Memory B cell (primary cell): ENCODE data around the gene UBE2E2.
"Not testable (repeated sequence)": the region's sequence is repeated elsewhere in the genome, so short reads cannot be mapped to it uniquely, and the experiment has no call there.

Experiments used
- ATAC-seq: fragments of 150-1000 bp; cut with Tn5 transposase; 2 replicates; pipeline ENCODE4 v1.10.0; 2021; ENCODE audit warnings: low read depth, mild to moderate bottlenecking, moderate library complexity
- DNase-seq, 2 donors: peaks; one replicate each; pipeline ENCODE4 v3.0.0; 2022; ENCODE audit warnings: low spot score in 2 of 2
- H3K27ac Mint-ChIP-seq: one replicate; pipeline ENCODE4 v1.8.0; 2022; ENCODE audit warnings: mild to moderate bottlenecking, moderate library complexity, mixed read lengths
- H3K27me3 Mint-ChIP-seq: one replicate; pipeline ENCODE4 v1.8.0; 2022; ENCODE audit warnings: mixed read lengths
- H3K36me3 Mint-ChIP-seq: one replicate; pipeline ENCODE4 v1.8.0; 2022; ENCODE audit warnings: mild to moderate bottlenecking, mixed read lengths
- H3K4me1 Mint-ChIP-seq: one replicate; pipeline ENCODE4 v1.8.0; 2022; ENCODE audit warnings: mixed read lengths
- H3K4me3 Mint-ChIP-seq: one replicate; pipeline ENCODE4 v1.8.0; 2022; ENCODE audit warnings: mild to moderate bottlenecking, moderate library complexity, mixed read lengths
- H3K9me3 Mint-ChIP-seq: one replicate; pipeline ENCODE4 v1.8.0; 2022; ENCODE audit warnings: mixed read lengths

Gene UBE2E2

DNA sequence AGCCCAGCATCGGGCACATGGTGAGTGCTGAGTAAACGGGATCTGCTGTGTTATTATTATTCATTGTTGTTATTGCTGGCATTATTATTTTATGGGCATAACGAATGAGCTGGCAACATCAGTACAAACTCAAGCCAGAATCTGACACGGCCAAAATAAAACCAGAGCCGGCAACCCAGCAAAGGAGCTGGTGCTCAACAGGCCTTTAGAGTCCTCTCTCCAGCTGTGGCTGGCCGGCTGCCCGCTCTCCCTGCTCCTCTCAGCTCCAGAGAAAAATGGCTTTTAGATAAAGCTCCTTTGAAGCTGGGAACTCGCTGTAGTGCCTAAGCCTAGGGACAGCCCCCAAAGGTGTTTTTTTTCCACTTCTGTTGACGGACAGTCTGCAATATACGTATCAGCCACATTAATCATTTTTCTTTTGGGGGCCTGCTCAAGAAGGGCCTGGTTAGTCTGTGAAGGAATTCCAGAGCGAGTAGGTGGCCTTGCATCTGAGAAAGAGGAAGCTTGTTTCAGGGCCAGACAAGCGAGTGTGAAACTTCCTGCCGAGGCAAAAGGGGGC is 408.7 kb downstream of the UBE2E2 start:
- Mint-ChIP-seq H3K9me3 (no peaks in the 10 kb centered on the region), H3K4me3 (peak overlapping the region; percentile 64), H3K27me3 (no peaks in the 10 kb centered on the region), H3K36me3 (peaks cover 3% of the 10 kb centered on the region), H3K4me1 (peaks cover 15% of the 10 kb centered on the region), H3K27ac (peak overlapping the region; percentile 48)
- ATAC-seq = peak; percentile 59
- peak in 1 of 2 donors; percentile 11 for DNase-seq

DNA sequence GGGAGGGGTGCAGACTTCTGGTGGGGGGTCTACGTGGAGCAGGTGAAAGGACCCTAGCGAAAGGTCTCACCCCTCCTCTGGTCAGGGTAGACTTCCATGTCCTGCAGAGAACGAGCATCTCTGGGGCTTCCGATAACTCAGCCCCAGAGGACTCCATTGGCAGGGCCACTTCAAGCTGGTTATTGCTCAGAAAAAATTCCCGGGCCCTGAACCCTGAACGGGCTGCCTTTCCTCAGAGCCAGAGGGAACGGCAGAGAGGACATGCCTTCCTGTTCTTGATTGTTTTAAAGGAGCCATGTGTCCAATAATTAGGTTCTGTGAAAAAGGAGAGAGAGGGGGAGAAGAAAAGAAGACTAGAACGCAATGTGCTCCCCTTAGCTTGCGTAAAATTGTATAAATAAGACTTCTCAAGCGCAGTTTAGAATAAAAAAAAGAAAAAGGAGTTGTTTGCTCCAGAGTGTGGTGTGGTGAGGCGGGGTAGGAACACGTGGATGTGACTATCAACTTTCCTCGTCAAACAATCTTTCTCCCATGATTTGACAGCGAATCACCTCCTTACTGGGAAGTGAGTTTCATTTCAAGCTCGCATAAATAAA is 409.3 kb downstream of the UBE2E2 start:
- peaks cover 17% of the 10 kb centered on the region for H3K4me1 Mint-ChIP-seq
- H3K27me3 Mint-ChIP-seq = no peaks in the 10 kb centered on the region
- H3K36me3 Mint-ChIP-seq = peaks cover 3% of the 10 kb centered on the region
- no peaks in the 10 kb centered on the region for H3K9me3 Mint-ChIP-seq
- H3K27ac Mint-ChIP-seq = peak overlapping the region; percentile 48
- ATAC-seq (no peak), DNase-seq (no peak)
- peak overlapping the region; percentile 64 for H3K4me3 Mint-ChIP-seq

DNA sequence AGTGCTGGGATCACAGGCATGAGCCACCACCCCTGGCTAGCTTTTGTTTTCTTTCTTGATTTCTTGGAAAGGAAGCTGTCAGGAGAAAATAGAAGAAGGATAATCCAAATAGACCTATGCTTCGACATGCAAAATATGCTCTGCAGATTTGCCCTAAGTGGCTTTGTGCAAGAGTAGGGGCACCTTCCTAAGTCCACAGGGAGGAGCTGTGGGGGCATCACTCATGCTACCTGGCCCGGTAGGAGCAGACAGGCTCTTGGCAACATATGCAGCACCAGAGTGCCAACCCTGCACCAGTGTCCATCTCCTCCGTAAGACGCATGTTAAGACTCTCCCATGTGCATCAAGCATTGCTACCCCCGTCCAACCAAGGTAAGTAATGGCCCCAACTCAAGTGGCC is 411.9 kb downstream of the UBE2E2 start:
- no peaks in the 10 kb centered on the region for H3K27me3 Mint-ChIP-seq
- ATAC-seq (no peak), DNase-seq (no peak)
- H3K9me3 Mint-ChIP-seq = no peaks in the 10 kb centered on the region
- peaks cover 3% of the 10 kb centered on the region for H3K36me3 Mint-ChIP-seq
- H3K4me1 Mint-ChIP-seq = peaks cover 15% of the 10 kb centered on the region
- no peak overlapping the region for H3K27ac Mint-ChIP-seq
- H3K4me3 Mint-ChIP-seq = no peak overlapping the region

DNA sequence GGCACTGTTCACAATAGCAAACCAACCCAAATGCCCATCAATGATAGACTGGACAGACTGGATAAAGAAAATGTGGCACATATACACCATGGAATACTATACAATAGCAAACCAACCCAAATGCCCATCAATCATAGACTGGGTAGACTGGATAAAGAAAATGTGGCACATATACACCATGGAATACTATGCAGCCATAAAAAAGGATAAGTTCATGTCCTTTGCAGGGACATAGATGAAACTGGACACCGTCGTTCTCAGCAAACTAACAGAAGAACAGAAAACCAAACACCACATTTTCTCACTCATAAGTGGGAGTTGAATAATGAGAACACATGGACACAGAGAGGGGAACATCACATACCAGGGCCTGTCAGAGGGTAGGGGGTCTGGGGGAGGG is 415.3 kb downstream of the UBE2E2 start:
- not testable (repeated sequence) for DNase-seq, H3K27me3 Mint-ChIP-seq, ATAC-seq, H3K4me1 Mint-ChIP-seq, H3K4me3 Mint-ChIP-seq, H3K36me3 Mint-ChIP-seq, H3K9me3 Mint-ChIP-seq, H3K27ac Mint-ChIP-seq

DNA sequence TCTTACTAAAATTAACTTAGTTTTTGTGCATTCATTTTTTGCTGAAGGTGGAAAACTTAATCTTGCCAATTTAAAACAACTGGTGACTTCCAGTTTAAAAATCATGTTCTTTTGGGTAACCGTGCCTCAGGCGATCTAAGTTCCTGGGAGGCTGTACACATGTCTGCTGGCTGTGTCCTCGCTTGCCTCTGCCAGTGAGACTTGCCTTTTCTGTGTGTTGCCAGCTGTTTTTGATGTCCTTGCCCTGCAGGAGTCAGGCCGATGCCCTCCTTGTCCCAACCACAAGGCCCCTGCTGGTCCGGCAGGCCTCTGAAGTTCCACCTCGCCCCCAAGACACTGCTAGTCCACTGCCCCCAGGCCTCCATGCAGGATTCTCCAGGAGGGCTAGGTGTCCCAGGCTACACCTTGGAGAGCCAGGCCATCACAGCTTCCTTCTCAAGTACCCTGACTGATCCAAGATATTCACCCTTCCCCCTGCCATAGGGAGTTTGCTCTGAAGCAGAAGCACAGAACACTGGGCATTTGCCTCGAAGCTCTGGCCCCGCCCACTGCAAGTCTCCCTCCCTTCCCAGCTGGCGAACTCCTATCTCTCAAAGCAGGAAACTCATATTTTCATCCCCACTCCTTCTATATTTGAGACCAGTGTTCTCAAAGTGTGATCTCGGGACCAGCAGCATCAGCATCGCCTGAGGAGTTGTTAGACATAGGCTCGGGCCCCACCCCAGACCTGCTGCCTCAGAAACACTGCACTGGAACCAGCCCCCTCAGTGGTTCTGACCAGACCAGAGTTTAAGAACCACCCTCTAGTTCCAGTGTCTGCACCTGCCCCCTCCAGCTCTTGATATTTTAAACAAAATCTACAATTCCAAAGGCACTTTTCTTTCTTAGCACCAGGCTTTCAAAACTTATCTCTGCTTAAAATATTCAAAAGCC is 416.8 kb downstream of the UBE2E2 start:
- H3K9me3 Mint-ChIP-seq = peaks cover 4% of the 10 kb centered on the region
- H3K4me1 Mint-ChIP-seq = peaks cover 8% of the 10 kb centered on the region
- peaks cover 11% of the 10 kb centered on the region for H3K36me3 Mint-ChIP-seq
- H3K4me3 Mint-ChIP-seq = no peak overlapping the region
- ATAC-seq = no peak
- no peak overlapping the region for H3K27ac Mint-ChIP-seq
- no peak for DNase-seq
- H3K27me3 Mint-ChIP-seq = no peaks in the 10 kb centered on the region

DNA sequence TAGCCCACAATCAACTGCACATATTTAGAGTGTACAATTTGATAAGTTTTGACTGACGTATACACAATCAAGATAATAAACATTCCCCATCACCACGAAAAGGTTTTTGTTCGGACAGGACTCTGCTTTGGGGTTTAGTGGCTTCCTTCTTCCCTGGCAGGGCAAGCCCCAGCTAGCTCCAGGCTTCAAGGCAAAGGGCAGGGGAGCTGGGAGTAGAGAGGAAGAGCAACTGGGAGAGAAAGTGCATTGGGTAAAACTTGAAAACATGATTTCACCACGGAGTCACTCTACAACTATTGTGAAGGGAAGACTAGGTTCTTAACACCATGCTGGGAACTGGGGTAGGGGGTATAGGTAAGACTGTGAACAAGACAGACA is 417.5 kb downstream of the UBE2E2 start:
- Mint-ChIP-seq H3K36me3 (peaks cover 14% of the 10 kb centered on the region), H3K4me1 (peaks cover 8% of the 10 kb centered on the region), H3K9me3 (peaks cover 4% of the 10 kb centered on the region), H3K4me3 (no peak overlapping the region), H3K27me3 (no peaks in the 10 kb centered on the region), H3K27ac (no peak overlapping the region)
- DNase-seq = no peak
- no peak for ATAC-seq

DNA sequence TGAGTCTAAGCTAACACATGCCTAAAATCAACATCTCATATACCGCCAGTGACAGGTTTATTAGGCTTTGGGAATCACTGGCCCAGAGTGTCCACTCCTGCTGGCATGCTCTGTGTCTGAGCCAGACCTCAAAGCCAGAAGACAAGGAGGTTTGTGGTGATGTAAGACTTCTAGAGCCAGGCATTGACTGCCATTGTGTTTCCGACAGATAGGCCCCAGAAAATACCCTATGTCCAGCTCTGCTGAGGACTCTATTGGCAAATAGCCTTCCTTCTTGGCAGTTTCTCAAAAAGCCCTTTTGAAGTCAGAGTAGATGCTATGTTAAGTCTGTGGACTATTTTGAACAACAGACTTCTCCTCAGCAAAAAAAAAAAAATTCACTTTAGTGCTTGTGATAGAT is 420.7 kb downstream of the UBE2E2 start:
- no peak overlapping the region for H3K4me3 Mint-ChIP-seq
- peaks cover 2% of the 10 kb centered on the region for H3K27me3 Mint-ChIP-seq
- peaks cover 11% of the 10 kb centered on the region for H3K36me3 Mint-ChIP-seq
- no peak overlapping the region for H3K27ac Mint-ChIP-seq
- no peaks in the 10 kb centered on the region for H3K4me1 Mint-ChIP-seq
- DNase-seq (no peak), ATAC-seq (no peak)
- H3K9me3 Mint-ChIP-seq = peaks cover 4% of the 10 kb centered on the region

DNA sequence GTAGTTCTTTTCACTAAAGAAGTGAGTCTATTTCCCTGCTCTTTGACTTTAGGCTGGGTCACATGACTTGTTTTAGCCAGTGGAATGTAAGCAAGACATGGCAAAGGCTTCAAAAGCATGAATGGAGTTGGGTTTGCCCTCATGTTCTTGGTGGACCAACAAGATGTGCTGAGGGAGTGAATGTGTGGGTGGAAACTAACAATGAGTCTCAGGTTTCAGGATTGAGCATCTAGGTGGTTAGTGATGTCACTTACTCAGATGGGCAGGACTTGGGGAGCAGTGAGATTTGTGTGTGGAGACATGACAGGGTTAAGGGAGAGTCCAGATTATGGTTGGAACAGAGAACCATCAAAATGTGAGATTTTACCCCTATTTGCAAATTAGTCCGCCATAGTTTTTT is 421.2 kb downstream of the UBE2E2 start:
- H3K27me3 Mint-ChIP-seq = peaks cover 2% of the 10 kb centered on the region

DNA sequence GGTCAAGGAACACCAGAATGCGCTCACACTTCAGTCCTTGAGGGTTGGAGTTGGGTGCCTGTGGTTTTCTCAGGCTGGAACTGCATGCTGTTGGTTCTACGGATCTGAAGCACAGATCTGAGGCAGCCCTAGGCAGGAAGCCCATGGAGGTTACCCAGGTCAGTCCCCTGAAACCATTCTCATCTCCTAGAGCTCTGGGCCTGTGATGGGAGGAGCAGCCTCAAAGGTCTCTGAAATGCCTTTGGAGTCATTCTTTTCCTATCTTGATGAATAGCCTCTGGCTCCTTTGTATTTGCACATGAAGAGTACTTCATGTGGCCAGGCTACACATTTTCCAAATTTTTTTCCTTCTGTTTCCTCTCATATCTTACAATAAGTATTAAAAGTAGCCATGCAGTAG is 423.3 kb downstream of the UBE2E2 start:
- Mint-ChIP-seq H3K27ac (no peak overlapping the region), H3K4me3 (no peak overlapping the region), H3K27me3 (peaks cover 5% of the 10 kb centered on the region), H3K9me3 (peaks cover 4% of the 10 kb centered on the region), H3K4me1 (no peaks in the 10 kb centered on the region), H3K36me3 (peaks cover 11% of the 10 kb centered on the region)
- DNase-seq (no peak), ATAC-seq (no peak)

More for the DNA sequence above, 421.2 kb downstream of the UBE2E2 start:
- no peak overlapping the region for H3K27ac Mint-ChIP-seq
- H3K4me3 Mint-ChIP-seq = no peak overlapping the region
- no peaks in the 10 kb centered on the region for H3K4me1 Mint-ChIP-seq
- ATAC-seq (no peak), DNase-seq (no peak)
- H3K9me3 Mint-ChIP-seq = peaks cover 4% of the 10 kb centered on the region
- H3K36me3 Mint-ChIP-seq = peaks cover 11% of the 10 kb centered on the region

DNA sequence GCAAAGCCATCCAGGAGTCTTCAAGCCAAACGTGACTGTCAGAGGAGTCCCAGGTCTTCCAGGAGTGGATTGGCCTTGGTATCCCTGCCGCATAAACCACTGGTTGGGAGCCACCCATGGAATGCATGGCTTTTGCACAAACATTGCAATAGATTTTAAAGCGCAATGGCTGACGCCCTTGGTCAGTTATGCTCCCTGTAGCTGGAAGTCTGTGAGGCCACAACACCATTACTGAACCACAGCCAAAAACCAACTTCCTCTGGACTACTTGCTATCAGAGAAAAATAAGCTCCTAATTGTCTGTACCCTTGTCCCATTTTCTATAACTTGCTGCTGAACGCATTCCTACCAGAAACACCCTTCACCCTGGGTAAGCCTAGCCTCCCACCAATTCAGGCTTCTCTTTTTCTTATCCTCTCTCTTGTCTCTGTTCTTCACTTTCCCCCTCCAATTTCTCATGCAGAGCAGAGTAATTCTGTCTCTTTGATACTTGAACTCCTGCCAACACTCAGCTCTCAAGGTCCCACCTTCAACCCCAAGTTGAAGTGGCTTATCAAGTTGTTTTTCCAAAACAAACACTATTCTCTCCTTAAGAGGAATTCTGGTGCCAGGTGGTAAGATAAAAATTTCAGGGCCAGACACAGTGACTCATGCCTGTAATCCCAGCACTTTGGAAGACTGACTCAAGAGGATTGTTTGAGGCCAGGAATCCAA is 426.2 kb downstream of the UBE2E2 start:
- Mint-ChIP-seq H3K27me3 (peaks cover 5% of the 10 kb centered on the region), H3K4me1 (no peaks in the 10 kb centered on the region), H3K27ac (no peak overlapping the region), H3K9me3 (peaks cover under 1% of the 10 kb centered on the region), H3K36me3 (peaks cover 4% of the 10 kb centered on the region), H3K4me3 (no peak overlapping the region)
- no peak for ATAC-seq
- DNase-seq = no peak

DNA sequence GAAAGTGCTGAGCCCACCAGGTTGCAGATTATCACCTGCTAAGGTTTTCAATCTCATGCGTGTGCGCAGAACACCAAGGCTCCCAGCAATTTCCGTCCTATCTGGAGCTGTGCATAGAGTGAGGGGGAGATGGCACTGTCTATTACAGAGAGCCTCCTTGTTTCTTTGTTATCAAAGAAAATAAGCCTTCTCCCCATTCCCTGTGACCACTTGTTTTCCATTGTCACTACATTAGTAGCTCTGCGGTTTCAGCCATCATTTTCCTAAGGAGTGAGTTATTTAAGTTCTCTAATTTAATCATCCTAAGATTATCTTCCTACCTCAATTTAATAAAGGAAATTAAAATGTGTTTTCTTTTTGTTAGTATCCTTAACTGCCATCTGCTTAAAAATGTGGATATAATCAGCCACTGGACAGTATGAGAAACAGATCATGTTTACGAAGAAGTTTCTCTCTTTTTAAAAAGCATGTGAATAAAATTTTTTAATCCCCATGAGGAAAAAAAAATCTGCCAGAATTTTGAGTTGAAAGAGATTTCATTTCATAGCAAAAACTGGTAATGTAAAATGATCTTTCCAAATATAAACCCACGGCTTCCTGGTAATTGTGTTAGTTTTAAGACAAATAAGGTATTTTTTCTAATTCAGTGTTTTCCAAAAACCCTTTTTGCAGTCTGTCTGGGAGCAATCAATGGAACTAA is 430.3 kb downstream of the UBE2E2 start:
- DNase-seq (no peak), ATAC-seq (no peak)
- Mint-ChIP-seq H3K4me1 (no peaks in the 10 kb centered on the region), H3K4me3 (no peak overlapping the region), H3K27me3 (peaks cover 5% of the 10 kb centered on the region), H3K36me3 (peaks cover 1% of the 10 kb centered on the region), H3K9me3 (peaks cover 5% of the 10 kb centered on the region), H3K27ac (no peak overlapping the region)

DNA sequence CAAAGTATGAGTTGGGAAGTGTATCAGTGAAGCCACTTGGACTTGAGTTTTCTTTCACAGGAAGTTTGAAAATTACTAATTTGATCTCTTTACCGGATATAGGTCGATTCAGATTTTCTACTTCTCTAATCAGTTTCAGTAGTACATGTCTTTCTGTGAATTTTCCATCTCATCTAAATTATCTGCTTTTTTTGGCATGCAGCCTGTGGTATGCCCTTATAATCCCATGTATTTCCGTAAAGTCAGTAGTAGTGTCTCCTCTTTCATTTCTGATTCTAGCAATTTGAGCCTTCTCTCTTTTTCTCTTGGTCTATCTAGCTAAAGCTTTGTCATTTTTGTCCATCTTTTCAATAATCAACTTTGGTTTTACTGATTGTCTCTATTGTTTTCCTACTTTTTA is 434.2 kb downstream of the UBE2E2 start:
- Mint-ChIP-seq H3K36me3 (peaks cover 1% of the 10 kb centered on the region), H3K9me3 (peaks cover 5% of the 10 kb centered on the region), H3K27ac (no peak overlapping the region), H3K4me3 (no peak overlapping the region), H3K4me1 (no peaks in the 10 kb centered on the region), H3K27me3 (no peaks in the 10 kb centered on the region)
- no peak for DNase-seq
- ATAC-seq = no peak

DNA sequence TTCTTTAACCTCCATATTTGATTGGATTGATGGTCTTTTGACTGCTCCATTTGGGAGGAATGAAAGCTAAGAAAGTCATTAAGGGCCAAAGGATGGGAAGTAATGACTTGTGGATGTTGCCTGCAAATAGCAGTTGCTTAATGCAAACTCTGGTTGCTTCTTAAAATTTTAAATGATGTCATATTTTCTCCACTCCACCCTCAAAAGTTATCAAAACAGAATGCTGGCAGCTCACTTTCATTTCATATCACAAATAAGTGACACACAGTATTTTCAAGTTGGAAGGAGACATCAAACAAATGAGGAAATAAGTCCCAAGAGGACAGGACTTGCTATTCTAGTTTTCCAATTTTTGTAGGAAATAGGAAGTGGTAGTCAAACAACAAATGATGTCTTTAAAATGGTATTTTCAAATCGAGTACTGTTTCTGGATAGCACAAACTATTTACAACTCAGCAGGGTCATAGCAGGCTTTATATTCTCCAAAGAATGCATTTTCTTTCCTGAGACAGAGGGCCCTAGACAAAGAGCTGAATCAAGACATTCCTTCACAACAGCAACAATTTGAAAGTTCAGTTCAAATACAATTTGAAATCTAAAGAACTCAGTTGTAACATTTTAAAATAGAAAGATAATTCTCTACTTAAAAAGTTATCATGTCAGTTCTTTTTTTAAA is 437.5 kb downstream of the UBE2E2 start:
- H3K36me3 Mint-ChIP-seq = peaks cover 3% of the 10 kb centered on the region
- H3K27ac Mint-ChIP-seq = no peak overlapping the region
- no peak for DNase-seq
- peaks cover 5% of the 10 kb centered on the region for H3K9me3 Mint-ChIP-seq
- H3K4me3 Mint-ChIP-seq = no peak overlapping the region
- ATAC-seq = no peak
- no peaks in the 10 kb centered on the region for H3K27me3 Mint-ChIP-seq
- no peaks in the 10 kb centered on the region for H3K4me1 Mint-ChIP-seq
